Measurements from ENCODE around the gene FAM219A. TPM values are rescaled to one million over a fixed set of nuclear protein-coding genes. Genes with fewer than 3 reads are reported as not detected.

FAM219A gene
- total RNA-seq = 1 to 10 TPM; 6.5 to 6.6 TPM

- WGBS, 2 donors = 0 to 1% methylated on average over 1 to 88 of the region's 94 CpGs
- Histone ChIP-seq H3K9me3 (no peaks in the 10 kb centered on the region), H3K4me3 (peak within 1 kb of the TSS; percentile 35 to 68), H3K4me1 (peaks cover 20% of the 10 kb centered on the region), H3K36me3 (replicated peaks in 1 of 2; ENCODE audit: insufficient read depth in 1 of 2, low read depth in 2 of 2) (no peaks in the 10 kb centered on the region), H3K27me3 (no peaks in the 10 kb centered on the region), H3K27ac (peak within 1 kb of the TSS; percentile 41 to 72 (median 70))
- TF ChIP-seq POLR2A (IDR thresholded peaks at IDR 0.05) = peak; percentile 91 to 92 (median 92)
- no peak for TF ChIP-seq CTCF (IDR thresholded peaks at IDR 0.05)
- intact Hi-C loops (cut with DNase I) = no loop called here
- ATAC-seq (peak; percentile 97), DNase-seq (peak; percentile 99 to 100 (median 99))
These were observed at the start of gene FAM219A, which contains the start of gene DNAI1 for GRCh38 chr9:34458013-34458958. TSS of gene FAM219A (minus strand) at chr9:34458570. CDS start at chr9:34458263, 307 bp downstream. TSS of gene DNAI1 (plus strand) at chr9:34458805. CDS start at chr9:34459006, 201 bp downstream.

GRCh38 chr9:34507966-34508365 is 49.6 kb upstream of the FAM219A start:
- intact Hi-C loops (cut with DNase I) = no loop called here
- no peak for DNase-seq
- Histone ChIP-seq H3K36me3 (replicated peaks in 1 of 2; ENCODE audit: insufficient read depth in 1 of 2, low read depth in 2 of 2) (no peaks in the 10 kb centered on the region), H3K27me3 (no peaks in the 10 kb centered on the region), H3K4me1 (peaks cover 4% of the 10 kb centered on the region), H3K27ac (no peak overlapping the region), H3K9me3 (no peaks in the 10 kb centered on the region), H3K4me3 (no peak overlapping the region)
- no peak for ATAC-seq
- TF ChIP-seq POLR2A (IDR thresholded peaks at IDR 0.05) (no peak), CTCF (IDR thresholded peaks at IDR 0.05) (no peak)

- Histone ChIP-seq H3K27me3 (no peaks in the 10 kb centered on the region), H3K36me3 (replicated peaks in 1 of 2; ENCODE audit: insufficient read depth in 1 of 2, low read depth in 2 of 2) (no peaks in the 10 kb centered on the region), H3K9me3 (no peaks in the 10 kb centered on the region), H3K4me3 (no peak overlapping the region), H3K27ac (no peak overlapping the region), H3K4me1 (peaks cover 8% of the 10 kb centered on the region)
- TF ChIP-seq CTCF (IDR thresholded peaks at IDR 0.05) = no peak
- TF ChIP-seq POLR2A (IDR thresholded peaks at IDR 0.05) = no peak
- intact Hi-C loops (cut with DNase I) = no loop called here
- ATAC-seq (no peak), DNase-seq (no peak)
- WGBS, 2 donors = 73 to 74% methylated on average over 5 of the region's 5 CpGs
These were observed 49.2 kb upstream of the FAM219A start for GRCh38 chr9:34507556-34507955.

GRCh38 chr9:34506623-34507022 is 48.3 kb upstream of the FAM219A start:
- no peak for ATAC-seq
- Histone ChIP-seq H3K9me3 (no peaks in the 10 kb centered on the region), H3K36me3 (replicated peaks in 1 of 2; ENCODE audit: insufficient read depth in 1 of 2, low read depth in 2 of 2) (no peaks in the 10 kb centered on the region), H3K4me1 (peaks cover 18% of the 10 kb centered on the region), H3K4me3 (no peak overlapping the region), H3K27me3 (no peaks in the 10 kb centered on the region), H3K27ac (no peak overlapping the region)
- DNase-seq = no peak
- intact Hi-C loops (cut with DNase I) = no loop called here
- TF ChIP-seq POLR2A (IDR thresholded peaks at IDR 0.05) = no peak
- TF ChIP-seq CTCF (IDR thresholded peaks at IDR 0.05) = no peak
- 86 to 88% methylated on average over 6 to 7 of the region's 7 CpGs for WGBS, 2 donors
